Measurements from ENCODE around the gene EPHB1.
"Not testable (repeated sequence)": the region's sequence is repeated elsewhere in the genome, so short reads cannot be mapped to it uniquely, and the experiment has no call there.

EPHB1 gene

DNA sequence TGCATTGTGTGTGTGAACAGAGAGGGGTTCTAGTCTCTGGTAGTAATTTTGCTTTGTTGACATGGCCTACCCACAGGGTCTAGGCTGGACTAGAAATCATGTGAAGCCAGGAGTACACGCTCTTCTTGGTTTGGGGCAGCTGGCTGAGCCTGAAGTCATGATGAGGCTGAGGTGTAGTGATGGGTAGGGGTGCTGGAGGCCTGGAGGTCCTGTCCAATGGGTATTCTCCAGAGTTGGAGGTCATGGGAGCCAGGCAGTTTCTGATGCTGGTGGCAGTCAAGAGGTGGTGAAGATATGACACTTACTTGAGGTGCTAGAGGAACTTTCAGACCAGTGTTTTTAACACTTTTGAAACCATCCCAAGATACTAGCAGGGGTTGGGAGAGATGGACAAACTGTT, 18.5 kb upstream of the EPHB1 start:
- H3K4me3 ChIP-seq (ENCODE audit: low read depth, low read length), result no peak overlapping the region

DNA sequence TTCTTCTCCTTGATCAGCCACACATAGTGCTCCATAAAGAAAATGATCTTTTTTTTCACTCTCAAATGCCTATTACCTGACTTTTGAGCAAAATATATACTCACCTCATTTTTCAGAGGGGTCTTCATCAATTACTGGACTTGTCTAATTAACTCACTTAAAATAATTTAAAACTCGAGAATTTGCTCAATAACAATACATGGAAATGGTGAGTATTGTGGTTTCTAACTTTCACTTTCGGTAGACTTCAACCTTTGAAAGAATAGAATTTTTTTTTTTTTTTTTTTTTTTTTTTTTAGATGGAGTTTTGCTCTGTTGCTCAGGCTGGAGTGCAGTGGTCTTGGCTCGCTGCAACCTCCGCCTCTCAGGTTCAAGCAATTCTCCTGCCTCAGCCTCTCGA, 17.7 kb upstream of the EPHB1 start:
- H3K4me3 ChIP-seq (ENCODE audit: low read depth, low read length), result no peak overlapping the region

DNA sequence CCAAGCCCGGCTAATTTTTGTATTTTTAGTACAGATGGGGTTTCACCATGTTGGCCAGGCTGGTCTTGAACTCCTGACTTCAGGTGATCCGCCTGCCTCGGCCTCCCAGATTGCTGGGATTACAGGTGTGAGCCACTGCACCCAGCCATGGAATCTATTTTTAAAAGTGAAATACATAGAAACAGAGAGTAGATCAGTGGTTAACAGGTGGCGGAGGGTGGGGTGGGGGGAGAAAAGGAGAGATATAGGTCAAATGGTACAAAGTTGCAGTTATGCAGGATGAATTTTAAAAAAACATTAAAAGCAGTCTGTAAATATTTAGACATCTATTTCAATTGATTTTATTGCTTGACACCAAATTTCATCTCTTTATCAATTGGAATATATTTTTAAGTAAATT, 6.8 kb upstream of the EPHB1 start:
- not testable (repeated sequence) for H3K4me3 ChIP-seq (ENCODE audit: low read depth, low read length)

DNA sequence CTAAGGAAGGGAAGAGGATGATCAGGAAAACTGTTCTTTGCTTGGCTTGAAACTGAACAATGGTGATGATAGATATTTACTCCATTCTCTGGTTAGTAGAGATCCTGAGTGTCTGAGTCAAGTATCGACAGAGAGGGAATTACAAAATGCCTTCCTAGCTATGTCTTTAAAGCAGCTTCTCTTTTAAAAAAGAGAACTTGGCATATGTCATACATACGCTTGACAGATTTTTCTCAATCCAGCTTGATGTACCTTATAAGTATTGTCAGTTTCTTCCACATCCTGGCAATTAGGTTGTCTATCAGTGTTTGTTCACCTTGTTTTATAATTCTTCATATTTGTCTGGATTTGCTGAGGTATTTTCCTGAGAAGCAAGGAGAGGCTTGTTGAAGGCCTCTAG, 5.0 kb upstream of the EPHB1 start:
- H3K4me3 ChIP-seq (ENCODE audit: low read depth, low read length), result no peak overlapping the region

DNA sequence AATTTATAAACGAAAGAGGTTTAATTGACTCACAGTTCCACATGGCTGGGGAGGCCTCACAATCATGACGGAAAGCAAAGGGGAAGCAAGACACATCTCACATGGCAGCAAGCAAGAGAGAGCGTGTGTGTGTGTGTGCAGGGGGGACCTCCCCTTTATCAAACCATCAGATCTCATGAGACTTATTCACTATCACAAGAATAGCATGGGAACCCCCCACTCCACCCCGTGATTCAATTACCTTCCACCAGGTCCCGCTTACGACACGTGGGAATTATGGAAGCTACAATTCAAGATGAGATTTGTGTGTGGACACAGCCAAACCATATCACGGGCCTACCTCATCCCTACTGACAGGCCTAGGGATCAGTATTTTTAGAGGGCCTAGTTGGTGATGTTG, 3.1 kb upstream of the EPHB1 start:
- no peak overlapping the region for H3K4me3 ChIP-seq (ENCODE audit: low read depth, low read length)

DNA sequence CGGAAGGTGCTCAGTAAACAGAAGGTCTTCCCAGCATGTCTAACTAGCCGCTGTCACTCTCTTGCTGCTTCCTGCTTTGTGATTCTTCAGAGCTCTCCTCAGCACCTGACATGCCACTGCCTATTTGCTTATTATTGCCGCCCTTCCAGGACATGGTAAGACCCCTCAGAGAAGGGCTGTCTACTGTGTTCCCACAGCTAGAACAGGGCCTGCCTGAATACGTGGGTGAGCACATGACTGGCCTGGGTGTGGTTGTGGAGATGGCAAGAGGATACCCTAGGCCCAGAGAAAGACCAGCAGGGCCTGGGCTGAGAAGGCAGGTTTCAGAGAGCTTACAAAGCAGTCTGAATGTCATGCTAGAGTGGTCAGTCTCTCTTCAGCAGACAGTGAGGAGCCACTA, 2.4 kb upstream of the EPHB1 start:
- H3K4me3 ChIP-seq (ENCODE audit: low read depth, low read length), result no peak overlapping the region

DNA sequence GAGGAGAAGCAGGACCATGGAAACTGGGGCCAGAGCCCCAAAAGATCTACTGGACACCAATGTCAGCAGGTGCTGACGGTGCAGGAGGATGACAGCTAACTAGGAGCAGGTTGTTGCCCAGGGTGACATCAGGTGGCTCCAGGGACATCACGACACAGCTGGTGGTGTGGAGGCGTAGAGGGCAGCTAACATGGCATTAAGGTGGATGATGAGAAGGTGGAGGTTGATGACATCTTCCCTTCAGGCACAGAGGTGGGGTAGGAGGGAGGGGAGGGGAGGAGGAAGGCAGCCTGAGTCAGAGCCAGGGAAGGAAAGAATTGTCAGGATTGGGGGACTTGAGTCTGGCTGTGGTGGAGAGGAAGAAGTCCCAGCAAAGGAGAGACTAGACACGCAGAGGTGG, 1.5 kb upstream of the EPHB1 start:
- no peak overlapping the region for H3K4me3 ChIP-seq (ENCODE audit: low read depth, low read length)

DNA sequence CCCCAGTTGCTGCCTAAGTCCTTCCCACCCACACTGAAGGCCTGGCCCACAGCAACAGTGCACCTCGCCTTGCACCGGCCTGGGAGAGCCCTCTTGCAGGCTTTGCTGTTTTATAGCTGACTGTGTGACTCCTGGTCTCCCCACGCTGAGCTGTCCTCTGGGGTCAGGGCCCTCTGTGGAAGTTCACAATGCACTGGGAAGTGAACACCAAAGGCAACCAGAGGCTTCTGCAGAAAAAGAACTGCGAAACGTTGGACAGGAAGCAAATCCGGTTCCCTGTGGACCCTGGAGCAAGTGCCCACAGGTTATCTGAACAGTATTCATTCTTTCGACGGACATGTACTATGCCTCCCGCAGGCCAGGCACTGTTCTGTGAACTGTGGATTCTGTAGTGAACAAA, 737 bp upstream of the EPHB1 start:
- no peak overlapping the region for H3K4me3 ChIP-seq (ENCODE audit: low read depth, low read length)

DNA sequence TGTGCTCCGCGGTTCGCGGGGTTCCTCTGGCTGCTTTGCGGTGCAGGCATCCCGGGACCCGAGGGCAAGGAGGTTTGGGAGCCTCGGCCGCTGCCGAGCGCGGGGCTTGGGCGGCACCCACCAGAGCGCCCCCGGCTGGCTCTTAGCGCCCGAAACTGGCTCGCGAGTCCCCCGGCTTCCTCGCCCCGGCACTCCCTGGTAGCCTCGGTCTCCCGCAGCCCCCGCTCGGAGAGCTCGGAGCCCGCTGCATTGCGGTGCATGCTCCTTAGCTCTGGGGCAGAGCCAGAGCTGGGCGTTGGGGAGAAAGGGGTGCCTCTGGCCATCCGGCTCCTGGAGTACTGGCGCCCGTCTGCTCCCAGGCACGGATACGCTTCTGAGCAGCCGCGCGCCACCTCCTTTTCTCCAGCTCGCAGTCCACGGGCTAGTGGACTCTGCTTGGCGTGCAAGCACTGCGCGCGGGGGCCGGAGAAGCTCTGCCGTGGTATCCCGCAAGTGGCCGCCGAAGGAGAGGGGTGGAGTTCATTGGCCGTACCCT, 753 bp downstream of the EPHB1 start:
- H3K4me3 ChIP-seq (ENCODE audit: low read depth, low read length), result peak overlapping the region; percentile 53

DNA sequence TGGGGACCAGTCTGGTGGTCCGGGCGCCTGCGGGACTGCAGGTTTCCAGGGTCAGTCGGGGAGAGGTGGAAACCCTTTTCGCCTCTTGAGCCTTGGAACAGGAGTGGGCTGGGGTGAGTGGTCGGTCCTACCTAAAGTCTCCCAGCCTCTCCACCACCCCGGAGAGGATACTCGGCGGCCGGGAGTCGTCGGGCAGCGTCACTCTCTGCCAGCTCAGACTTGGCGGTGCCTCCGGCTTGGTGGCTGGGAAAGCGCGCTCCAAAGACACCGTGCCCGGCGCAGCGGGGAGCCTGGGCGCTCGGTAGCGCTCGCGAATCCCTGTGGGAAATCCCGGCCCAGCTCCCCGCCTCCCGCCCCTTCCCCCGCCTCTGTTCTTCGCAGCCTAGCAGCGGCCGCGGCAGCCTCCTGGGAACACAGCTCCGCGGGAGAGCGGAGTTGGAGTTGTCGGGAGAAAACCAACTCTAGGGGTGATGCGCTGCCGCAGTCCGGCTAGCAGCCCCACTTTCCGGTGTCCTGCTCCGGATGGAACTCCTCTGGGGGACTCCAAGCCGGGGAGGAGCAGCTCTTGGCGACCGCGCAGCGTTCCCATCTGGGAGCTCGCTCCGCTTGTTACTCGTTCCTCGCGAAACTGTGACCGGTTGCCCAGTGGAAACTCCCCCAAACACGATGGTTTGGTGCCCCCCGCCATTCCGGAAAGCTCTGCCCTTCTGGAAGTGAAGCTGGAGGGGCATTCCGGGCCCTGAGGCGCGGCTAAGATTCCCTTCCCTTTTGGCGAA, 1.4 kb downstream of the EPHB1 start:
- H3K4me3 ChIP-seq (ENCODE audit: low read depth, low read length), result peak overlapping the region; percentile 53

DNA sequence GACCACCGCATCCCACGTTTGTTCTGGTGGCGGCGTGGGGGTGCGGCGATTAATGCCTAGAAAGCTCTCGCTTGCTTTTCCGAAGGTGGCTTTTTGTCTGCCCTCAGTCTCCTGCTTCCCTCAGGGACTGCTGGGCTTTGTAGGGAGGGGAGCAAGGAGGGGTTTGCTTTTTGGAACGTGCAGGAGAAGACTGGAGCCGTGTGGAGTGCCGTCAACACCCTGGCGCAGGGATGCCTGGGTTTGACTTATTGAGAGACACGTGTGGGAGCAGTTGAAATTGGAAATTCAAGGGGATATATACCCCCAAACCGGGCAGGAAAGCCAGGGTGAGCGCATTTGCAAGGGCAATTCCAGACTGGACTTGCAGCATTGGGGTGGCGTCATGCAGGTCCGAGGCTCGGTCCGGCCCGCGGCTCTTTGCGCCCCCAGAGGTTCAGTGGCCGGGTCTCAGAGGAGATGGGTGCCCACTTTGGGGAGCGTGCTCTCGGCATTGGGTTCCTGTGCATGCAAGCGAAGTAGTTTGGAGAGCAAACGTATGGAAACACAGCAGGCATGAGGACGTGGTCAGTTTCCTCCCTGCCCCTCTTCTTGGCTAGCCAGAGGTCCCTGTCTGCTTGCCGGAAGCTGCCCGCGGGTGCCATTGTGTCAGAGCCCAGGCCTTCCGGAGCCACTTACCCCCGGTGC, 2.1 kb downstream of the EPHB1 start:
- H3K4me3 ChIP-seq (ENCODE audit: low read depth, low read length), result peak overlapping the region; percentile 33

DNA sequence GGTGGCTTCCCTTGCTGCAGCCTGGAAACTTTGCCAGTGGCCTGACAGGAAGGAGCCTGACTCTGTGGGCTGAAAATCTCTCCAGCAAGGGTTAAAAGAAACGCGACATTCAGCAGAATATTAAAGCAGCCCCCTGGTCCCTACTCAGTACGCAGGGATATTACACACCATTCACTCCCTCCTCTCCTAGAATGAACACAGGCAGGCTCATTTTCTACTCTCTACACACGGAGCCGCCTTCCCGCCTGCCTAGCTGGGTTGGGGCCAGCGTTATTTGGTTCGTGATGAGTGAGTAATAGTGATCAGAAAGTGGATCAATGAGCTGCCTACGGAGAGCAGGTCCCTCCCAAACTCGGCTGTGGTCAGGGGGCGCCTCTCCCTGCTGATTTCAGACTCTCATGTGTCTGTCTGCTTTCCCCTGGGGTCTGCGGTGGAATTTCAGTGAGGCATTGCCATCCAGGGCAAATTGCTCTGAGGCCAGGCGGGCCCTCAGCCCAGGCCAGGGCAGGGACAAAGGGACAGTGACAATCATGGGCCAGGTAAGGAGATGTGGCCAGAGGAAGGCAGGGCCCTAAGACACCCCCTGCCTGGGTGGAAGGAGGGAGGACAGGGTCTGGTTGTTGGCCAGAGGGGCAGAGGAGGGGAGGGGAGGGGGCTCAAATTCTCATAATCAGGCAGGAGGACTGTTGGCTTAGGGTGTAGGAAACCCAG, 2.8 kb downstream of the EPHB1 start:
- no peak overlapping the region for H3K4me3 ChIP-seq (ENCODE audit: low read depth, low read length)

DNA sequence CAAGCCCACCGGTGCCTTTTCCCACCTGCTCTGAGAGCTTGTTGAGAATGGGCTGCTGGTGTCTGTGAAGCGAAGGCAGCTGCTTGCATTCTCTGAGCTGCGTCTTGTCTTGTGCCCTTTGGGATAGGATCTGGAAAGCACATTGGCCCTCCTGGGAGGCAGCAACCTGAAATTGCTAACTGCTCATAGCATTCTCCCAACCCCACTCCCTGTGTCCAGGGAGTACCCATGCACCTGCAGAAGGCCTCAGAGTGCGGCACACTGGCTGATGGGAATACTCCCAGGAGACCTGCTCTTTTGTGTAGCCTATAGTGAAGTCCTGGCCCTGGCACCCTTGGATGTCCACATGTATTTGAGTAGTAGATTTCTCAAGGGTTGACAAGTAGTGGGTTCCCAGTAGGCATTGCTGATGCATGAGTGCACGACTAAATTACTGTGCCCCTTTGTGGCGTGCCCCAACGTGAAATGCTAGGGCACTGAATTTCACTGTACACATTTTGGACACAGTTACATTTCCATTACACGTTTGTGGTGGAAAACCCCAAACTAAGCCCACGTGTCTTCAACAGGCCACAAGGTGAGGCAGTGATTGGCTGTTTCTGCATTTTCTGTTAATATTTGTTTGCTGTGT, 3.7 kb downstream of the EPHB1 start:
- no peak overlapping the region for H3K4me3 ChIP-seq (ENCODE audit: low read depth, low read length)

DNA sequence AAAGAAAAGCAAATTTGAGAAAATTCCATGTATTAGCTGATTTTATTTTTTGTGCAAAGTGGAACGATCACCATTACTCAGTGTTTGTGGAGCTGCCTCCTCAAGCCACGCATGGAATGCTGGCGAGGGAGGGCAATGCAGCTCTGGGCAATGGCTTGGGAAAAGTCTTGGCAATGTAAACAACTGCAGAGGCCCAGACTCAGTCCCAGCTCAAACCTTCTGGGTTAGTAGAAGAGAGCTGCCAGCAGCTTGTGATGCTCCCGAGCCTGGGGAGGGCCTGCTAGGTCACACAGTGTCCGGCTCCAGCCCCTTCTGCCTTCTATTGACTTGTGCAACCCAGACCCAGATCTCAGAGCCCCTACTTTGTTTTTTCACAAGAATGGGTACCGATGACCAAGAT, 4.3 kb downstream of the EPHB1 start:
- no peak overlapping the region for H3K4me3 ChIP-seq (ENCODE audit: low read depth, low read length)

DNA sequence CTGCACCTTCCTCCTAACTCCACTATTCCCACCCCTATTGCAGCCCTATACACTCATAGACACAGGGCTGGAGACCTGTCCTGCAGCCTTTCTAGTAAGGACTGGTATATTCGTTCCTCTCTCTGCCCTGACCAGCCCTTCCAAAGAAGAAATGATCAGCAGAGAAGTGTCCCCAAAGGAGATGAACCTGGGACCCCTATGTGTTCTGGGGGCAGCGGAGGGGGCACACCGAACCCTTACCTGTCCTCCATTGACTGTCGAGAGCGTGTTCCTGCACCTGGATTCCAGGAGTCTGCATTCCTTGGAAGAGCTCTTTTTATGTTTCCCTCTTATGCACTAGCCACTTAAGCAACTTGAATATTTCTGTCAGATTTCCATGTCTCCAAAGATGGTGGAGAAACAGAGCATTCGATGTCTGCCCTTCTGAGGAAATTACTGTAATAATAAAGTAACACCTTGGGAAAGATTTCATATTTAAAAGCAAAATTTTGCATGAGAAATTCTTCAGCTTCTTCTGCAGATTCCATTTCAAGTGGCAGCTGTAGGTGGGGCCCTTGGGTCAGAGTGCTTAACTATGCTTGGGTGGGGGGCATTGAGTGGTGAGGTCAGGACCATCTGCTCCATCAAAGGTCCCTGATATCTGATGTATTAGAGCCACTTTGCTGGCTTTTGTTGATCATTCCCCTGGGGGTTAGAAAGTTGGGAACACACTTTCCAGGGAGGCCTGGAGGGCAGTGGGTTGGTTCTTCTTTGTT, 6.3 kb downstream of the EPHB1 start:
- no peak overlapping the region for H3K4me3 ChIP-seq (ENCODE audit: low read depth, low read length)

DNA sequence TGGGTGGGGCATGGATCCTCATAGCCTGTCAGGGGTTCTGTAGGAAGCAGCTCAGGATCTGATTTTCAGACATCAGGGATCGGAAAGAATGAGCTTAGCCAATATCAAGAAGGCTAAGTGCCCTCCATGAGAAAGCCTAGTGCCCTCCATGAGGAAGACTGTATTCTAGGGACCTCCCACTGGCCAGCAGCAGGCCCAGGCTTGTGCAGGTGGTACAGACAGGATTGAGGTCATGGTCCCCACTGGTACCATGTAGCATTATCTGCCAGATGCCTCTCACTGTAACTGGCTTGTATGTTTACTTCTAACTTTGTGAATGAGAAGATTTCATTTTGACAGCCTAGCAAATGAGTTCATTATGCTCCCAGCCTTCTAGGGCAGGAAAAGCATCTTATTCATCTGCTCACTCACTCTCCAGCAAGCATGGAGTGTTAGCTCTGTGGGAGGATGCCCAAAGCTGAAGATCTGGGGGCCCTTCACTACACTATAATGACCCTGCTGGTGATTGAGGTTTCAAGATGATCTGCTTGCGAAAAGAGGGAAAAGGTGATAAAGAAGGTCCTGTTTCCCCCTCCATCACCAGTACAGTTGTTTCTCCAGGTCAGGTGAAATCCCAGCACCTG, 7.5 kb downstream of the EPHB1 start:
- no peak overlapping the region for H3K4me3 ChIP-seq (ENCODE audit: low read depth, low read length)

DNA sequence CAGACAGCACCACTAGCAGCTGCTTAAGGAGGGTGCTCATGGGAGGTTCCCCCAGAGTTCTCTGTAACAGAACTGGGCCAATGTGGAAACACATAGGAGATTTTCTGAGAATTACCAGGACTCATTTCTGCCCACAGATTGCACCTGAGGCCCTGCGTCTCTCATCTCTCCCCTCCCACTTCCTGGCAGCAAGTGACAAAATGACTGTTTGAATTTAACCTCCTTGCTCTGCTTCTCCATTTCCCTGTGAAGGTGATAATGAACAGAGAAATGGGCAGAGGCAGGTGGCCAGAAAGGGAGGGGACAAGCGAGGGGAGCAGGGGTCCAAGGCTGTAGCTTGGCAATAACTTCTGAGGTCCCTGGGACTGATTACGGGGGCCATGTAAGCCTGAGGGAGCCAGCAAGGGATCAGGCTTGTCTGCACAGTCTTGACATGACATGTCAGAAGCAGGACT, 8.0 kb downstream of the EPHB1 start:
- no peak overlapping the region for H3K4me3 ChIP-seq (ENCODE audit: low read depth, low read length)

DNA sequence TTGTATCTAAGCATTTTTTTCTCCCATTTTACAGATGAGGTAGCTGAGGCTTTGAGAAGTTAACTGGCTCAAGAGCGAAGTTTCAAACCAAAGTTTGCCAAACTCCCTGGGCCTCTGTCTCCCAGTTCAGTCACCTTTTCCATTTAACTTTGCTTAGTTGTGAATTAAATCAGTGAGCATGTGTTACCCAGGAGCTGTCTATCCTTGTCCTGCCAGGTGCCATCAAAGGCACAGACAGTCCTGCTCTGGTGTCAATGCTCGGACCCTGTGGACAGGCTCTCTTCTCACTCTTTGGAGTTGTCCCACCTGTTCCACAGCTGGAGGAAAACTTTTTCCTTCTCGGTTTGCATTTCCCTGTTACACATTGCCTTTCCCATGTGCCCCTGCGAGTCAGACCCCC, 8.6 kb downstream of the EPHB1 start:
- no peak overlapping the region for H3K4me3 ChIP-seq (ENCODE audit: low read depth, low read length)

DNA sequence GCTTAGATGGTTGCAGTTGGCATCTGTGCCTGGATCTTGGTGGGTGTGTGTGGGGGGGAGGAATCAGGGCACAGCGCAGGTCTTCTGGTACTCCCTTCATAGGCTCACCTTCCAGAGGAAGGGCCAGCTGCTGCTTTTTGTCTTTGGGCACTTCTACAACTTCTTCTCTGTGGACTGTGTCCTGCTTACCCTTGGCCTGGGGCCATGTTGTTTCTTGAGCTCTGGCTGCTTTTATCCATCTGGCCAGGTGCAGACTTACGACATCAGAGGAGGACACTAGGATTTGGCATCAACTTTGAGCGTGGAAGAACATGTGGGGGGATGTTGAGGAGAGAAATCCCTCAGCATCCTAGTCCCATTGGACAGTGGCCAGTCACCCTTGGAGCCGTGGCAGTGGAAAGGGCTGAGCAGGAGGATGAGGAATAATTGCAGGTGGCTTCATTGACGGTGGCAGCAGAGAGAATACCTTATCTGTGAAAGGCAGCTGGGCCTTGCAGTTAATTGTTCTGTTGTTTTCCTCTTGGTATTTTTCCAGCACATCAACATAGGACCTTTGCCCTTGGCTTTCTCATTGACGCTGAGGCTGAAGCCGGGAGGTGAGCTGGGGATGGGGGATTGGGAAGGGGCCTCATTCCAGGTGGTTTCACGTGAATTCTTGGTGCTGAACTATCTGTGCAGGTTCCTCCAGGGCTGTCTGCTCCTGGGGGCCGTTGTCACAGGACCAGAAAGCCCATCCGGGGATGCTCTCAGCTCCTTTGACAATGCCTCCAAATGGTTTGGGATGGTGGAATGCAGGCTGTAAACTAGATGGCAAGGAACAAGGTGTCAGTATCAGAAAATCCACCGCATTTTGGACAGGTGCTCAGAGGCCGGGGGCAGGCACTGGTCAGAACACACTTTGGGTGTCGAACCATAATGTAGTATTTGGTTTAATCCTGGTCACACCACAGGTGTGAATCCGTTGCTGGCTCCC, 9.7 kb downstream of the EPHB1 start:
- no peak overlapping the region for H3K4me3 ChIP-seq (ENCODE audit: low read depth, low read length)
